GM19452 (cell line): ENCODE results near the gene SPEM2.

Experiments
- ATAC-seq: cut with Tn5 transposase; IDR thresholded peaks from one replicate; pipeline ENCODE4 v1.9.1; 2021; ENCODE audit not compliant: unreplicated experiment

SPEM2 gene

GRCh38 chr17:7419819-7420610, 5.4 kb upstream of the SPEM2 start, which contains the start of gene SPEM1:
Gene SPEM1, plus strand, starts transcription at chr17:7420324. Its CDS starts 61 bp downstream, at chr17:7420385.
- ATAC-seq: no peak

- ATAC-seq: no peak
Measured at GRCh38 chr17:7421186-7421585, 4.2 kb upstream of the SPEM2 start.

- ATAC-seq: no peak
Measured at GRCh38 chr17:7423679-7424078, 1.7 kb upstream of the SPEM2 start.

- no peak for ATAC-seq
Measured at GRCh38 chr17:7425756-7426155, 340 bp downstream of the SPEM2 start.

- no peak for ATAC-seq
Measured at GRCh38 chr17:7426203-7426863, 917 bp downstream of the SPEM2 start.

GRCh38 chr17:7426896-7427489, 1.6 kb downstream of the SPEM2 start:
- ATAC-seq: no peak

GRCh38 chr17:7427549-7427948, 2.1 kb downstream of the SPEM2 start:
- ATAC-seq: no peak

- ATAC-seq: no peak
Measured at GRCh38 chr17:7428557-7428956, 3.1 kb downstream of the SPEM2 start, which contains the start of gene SPEM3. Gene SPEM3, plus strand, starts transcription at chr17:7428857. Its CDS starts 46 bp downstream, at chr17:7428903.

- ATAC-seq: no peak
Measured at GRCh38 chr17:7429722-7430121, 4.3 kb downstream of the SPEM2 start.

- ATAC-seq: no peak
Measured at GRCh38 chr17:7431231-7431630, 5.8 kb downstream of the SPEM2 start.

- no peak for ATAC-seq
Measured at GRCh38 chr17:7432296-7432695, 6.9 kb downstream of the SPEM2 start.

GRCh38 chr17:7435676-7436555, 10.5 kb downstream of the SPEM2 start:
- ATAC-seq: peak; percentile 24

GRCh38 chr17:7436556-7437368, 11.3 kb downstream of the SPEM2 start:
- no peak for ATAC-seq

- no peak for ATAC-seq
Measured at GRCh38 chr17:7437369-7437863, 12.0 kb downstream of the SPEM2 start.

- ATAC-seq: no peak
Measured at GRCh38 chr17:7437950-7438614, 12.7 kb downstream of the SPEM2 start.

GRCh38 chr17:7438656-7439460, 13.4 kb downstream of the SPEM2 start:
- ATAC-seq: no peak

GRCh38 chr17:7439462-7440112, 14.2 kb downstream of the SPEM2 start, which contains the start of gene FGF11:
Gene FGF11, plus strand, starts transcription at chr17:7439512. Its CDS starts 109 bp downstream, at chr17:7439621.
- ATAC-seq: no peak
